HepG2 (cell line): ENCODE results near the gene UGGT1. TPM values are rescaled to one million over a fixed set of nuclear protein-coding genes. Genes with fewer than 3 reads are reported as not detected.
A peak's percentile ranks its signal among the peaks of the same experiment; 100 is the strongest.

ENCODE experiments used
- ARID3A ChIP-seq: IDR thresholded peaks from 2 replicates; pipeline ENCODE4 v1.6.1; 2012; ENCODE audit warnings: low read depth, low read length, improper control_type of control experiment
- ARNT2 ChIP-seq: sonication (generic); formaldehyde crosslinking; IDR thresholded peaks from 2 replicates; pipeline ENCODE4 v1.8.0; 2022; ENCODE audit warnings: mild to moderate bottlenecking, low read depth, missing genetic modification reagents, moderate library complexity
- CEBPG ChIP-seq: IDR thresholded peaks from 2 replicates; pipeline ENCODE4 v1.6.1; 2016
- EP300 ChIP-seq, 3 experiments: sonication (generic) in 1 of 3; formaldehyde crosslinking in 1 of 3; IDR thresholded peaks; 2 replicates each; pipeline versions ENCODE4 v1.5.1 to v1.6.1; 2011 to 2020; ENCODE audit warnings: low read depth in 2 of 3, low read length in 2 of 3, borderline replicate concordance in 1 of 3, improper control_type of control experiment in 1 of 3, mild to moderate bottlenecking in 1 of 3, missing genetic modification reagents in 1 of 3, moderate library complexity in 1 of 3
- FOXA3 ChIP-seq: IDR thresholded peaks from 2 replicates; pipeline ENCODE4 v1.6.1; 2016; ENCODE audit warnings: missing genetic modification reagents, missing compliant biosample characterization
- HDAC1 ChIP-seq: sonication (generic); formaldehyde crosslinking; IDR thresholded peaks from 2 replicates; pipeline ENCODE4 v1.5.1; 2020; ENCODE audit warnings: mild to moderate bottlenecking, missing genetic modification reagents
- HES4 ChIP-seq: sonication (generic); formaldehyde crosslinking; IDR thresholded peaks from 2 replicates; pipeline ENCODE4 v1.9.0; 2021; ENCODE audit warnings: mild to moderate bottlenecking, missing genetic modification reagents, borderline replicate concordance
- HNF4G ChIP-seq, 2 experiments: sonication (generic) in 1 of 2; formaldehyde crosslinking in 1 of 2; IDR thresholded peaks; 2 replicates each; pipeline versions ENCODE4 v1.4.0 to v1.6.1; 2011 to 2020; ENCODE audit warnings: borderline replicate concordance in 2 of 2, low read depth in 2 of 2, mild to moderate bottlenecking in 2 of 2, low read length in 1 of 2, missing genetic modification reagents in 1 of 2, moderate library complexity in 1 of 2
- LCORL ChIP-seq, 2 experiments: fragments of 450-650 bp in 1 of 2; sonication (generic) in 1 of 2; formaldehyde crosslinking in 1 of 2; IDR thresholded peaks; 2 replicates each; pipeline versions ENCODE4 v1.5.0 to v1.6.1; 2017 to 2020; ENCODE audit warnings: antibody characterized with exemption in 1 of 2, missing genetic modification reagents in 1 of 2
- PITX1 ChIP-seq: sonication (generic); formaldehyde crosslinking; IDR thresholded peaks from 2 replicates; pipeline ENCODE4 v1.5.1; 2020; ENCODE audit warnings: mild to moderate bottlenecking, missing genetic modification reagents
- RXRB ChIP-seq: IDR thresholded peaks from 2 replicates; pipeline ENCODE4 v1.6.1; 2016; ENCODE audit warnings: borderline replicate concordance, missing genetic modification reagents, missing compliant biosample characterization
- TCF12 ChIP-seq, 2 experiments: fragments of 450-650 bp in 1 of 2; sonication (generic) in 1 of 2; formaldehyde crosslinking in 1 of 2; IDR thresholded peaks; 2 replicates each; pipeline versions ENCODE4 v1.6.1 to v1.8.0; 2017 to 2022; ENCODE audit warnings: antibody characterized with exemption in 1 of 2, mild to moderate bottlenecking in 1 of 2, missing genetic modification reagents in 1 of 2, moderate library complexity in 1 of 2
- TEAD3 ChIP-seq: optimal IDR thresholded peaks from 2 replicates; pipeline ENCODE3; 2016; ENCODE audit warnings: borderline replicate concordance
- TEF ChIP-seq: sonication (generic); formaldehyde crosslinking; IDR thresholded peaks from 2 replicates; pipeline ENCODE4 v1.5.0; 2020; ENCODE audit warnings: missing genetic modification reagents
- UBTF ChIP-seq: sonication (generic); formaldehyde crosslinking; IDR thresholded peaks from 2 replicates; pipeline ENCODE4 v1.4.0; 2020; ENCODE audit warnings: mild to moderate bottlenecking, missing genetic modification reagents
- ZBTB33 ChIP-seq: sonication (generic); formaldehyde crosslinking; IDR thresholded peaks from 2 replicates; pipeline ENCODE4 v1.4.0; 2020; ENCODE audit warnings: missing genetic modification reagents
- ZNF569 ChIP-seq: sonication (generic); formaldehyde crosslinking; IDR thresholded peaks from 2 replicates; pipeline ENCODE4 v1.5.0; 2020; ENCODE audit warnings: mild to moderate bottlenecking, missing genetic modification reagents, moderate library complexity, borderline replicate concordance
- polyA plus RNA-seq, 8 experiments: library from polyadenylated mRNA; depleted of rRNA in 3 of 8; stranded (reverse) in 7 of 8; unstranded in 1 of 8; fragments of >200 nt; fragmentation: Illumina TruSeq in 4 of 8; extraction: Trizol in 4 of 8; gene quantifications; 2 replicates each; pipeline versions ENCODE4 v1.2.1 to v1.2.3, GENCODE V29; 2011 to 2016; ENCODE audit warnings: low read depth in 4 of 8, missing spikeins in 1 of 8, mixed read lengths in 1 of 8; ENCODE audit not compliant: insufficient read depth in 1 of 8
- total RNA-seq, 5 experiments: library from RNA; depleted of rRNA; stranded (reverse); fragments of >200 nt; fragmentation: Illumina TruSeq; extraction: Trizol; gene quantifications; 2 replicates each; pipeline ENCODE4 v1.2.3, GENCODE V29; 2016; ENCODE audit warnings: low read depth in 1 of 5
- TF ChIP-seq, protein P1 (sequence below): conservative IDR thresholded peaks from 2 replicates; pipeline ENCODE4 v1.6.1; 2018; ENCODE audit warnings: missing genetic modification reagents
- TF ChIP-seq, protein P2 (sequence below): sonication (generic); formaldehyde crosslinking; IDR thresholded peaks from 2 replicates; pipeline ENCODE4 v1.5.1; 2020; ENCODE audit warnings: missing genetic modification reagents, mild to moderate bottlenecking, borderline replicate concordance

UGGT1 gene
- total and polyA plus RNA-seq, 2 of the 13 experiments (the other 11 are each of a cell fraction or from before 2014, with no cell fraction given) = 35.8 to 83.2 TPM

GRCh38 chr2:128169497-128169896 is 78.5 kb downstream of the UGGT1 start (continued):
- TF ChIP-seq ZNF569 (CRISPR knock-in tag) = no peak
- peak; percentile 41; the same call in 1 of the 2 replicates for TF ChIP-seq HNF4G (IDR thresholded peaks at IDR 0.05; ENCODE audit: borderline replicate concordance, low read depth, low read length)
- TF ChIP-seq HNF4G (CRISPR knock-in tag; IDR thresholded peaks at IDR 0.05; ENCODE audit: borderline replicate concordance, low read depth) = no peak
- TF ChIP-seq HES4 (CRISPR knock-in tag) = no peak
- TF ChIP-seq, protein P1, sequence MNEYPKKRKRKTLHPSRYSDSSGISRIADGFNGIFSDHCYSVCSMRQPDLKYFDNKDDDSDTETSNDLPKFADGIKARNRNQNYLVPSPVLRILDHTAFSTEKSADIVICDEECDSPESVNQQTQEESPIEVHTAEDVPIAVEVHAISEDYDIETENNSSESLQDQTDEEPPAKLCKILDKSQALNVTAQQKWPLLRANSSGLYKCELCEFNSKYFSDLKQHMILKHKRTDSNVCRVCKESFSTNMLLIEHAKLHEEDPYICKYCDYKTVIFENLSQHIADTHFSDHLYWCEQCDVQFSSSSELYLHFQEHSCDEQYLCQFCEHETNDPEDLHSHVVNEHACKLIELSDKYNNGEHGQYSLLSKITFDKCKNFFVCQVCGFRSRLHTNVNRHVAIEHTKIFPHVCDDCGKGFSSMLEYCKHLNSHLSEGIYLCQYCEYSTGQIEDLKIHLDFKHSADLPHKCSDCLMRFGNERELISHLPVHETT (CRISPR knock-in tag) = no peak
- TF ChIP-seq ARNT2 (CRISPR knock-in tag) = peak; percentile 12; the same call in 1 of the 2 replicates
- no peak for TF ChIP-seq TEAD3 (CRISPR knock-in tag)
- TF ChIP-seq EP300 (IDR thresholded peaks at IDR 0.05; ENCODE audit: low read depth in 2 of 2, low read length in 2 of 2) = peak in 1 of 2 experiments; percentile 92; a peak in 2 of 4 replicates
- TF ChIP-seq EP300 (CRISPR knock-in tag; IDR thresholded peaks at IDR 0.05; ENCODE audit: borderline replicate concordance) = peak; percentile 63
- TF ChIP-seq ZBTB33 = no peak
- peak; percentile 6; the same call in 1 of the 2 replicates for TF ChIP-seq RXRB (CRISPR knock-in tag)
- TF ChIP-seq UBTF (CRISPR knock-in tag) = 0 out of 2 replicates have a peak, but pooled peaks have one; percentile 2
- peak; percentile 82 for TF ChIP-seq CEBPG (CRISPR knock-in tag)
- TF ChIP-seq, protein P2, sequence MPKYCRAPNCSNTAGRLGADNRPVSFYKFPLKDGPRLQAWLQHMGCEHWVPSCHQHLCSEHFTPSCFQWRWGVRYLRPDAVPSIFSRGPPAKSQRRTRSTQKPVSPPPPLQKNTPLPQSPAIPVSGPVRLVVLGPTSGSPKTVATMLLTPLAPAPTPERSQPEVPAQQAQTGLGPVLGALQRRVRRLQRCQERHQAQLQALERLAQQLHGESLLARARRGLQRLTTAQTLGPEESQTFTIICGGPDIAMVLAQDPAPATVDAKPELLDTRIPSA (CRISPR knock-in tag) = no peak
- TF ChIP-seq FOXA3 (CRISPR knock-in tag) = peak; percentile 53; the same call in 1 of the 2 replicates
- peak; percentile 41; the same call in 1 of the 2 replicates for TF ChIP-seq ARID3A
- TF ChIP-seq TCF12 (IDR thresholded peaks at IDR 0.05) = no peak
- TF ChIP-seq TCF12 (CRISPR knock-in tag; IDR thresholded peaks at IDR 0.05) = no peak
- TF ChIP-seq HDAC1 (CRISPR knock-in tag) = no peak
- TF ChIP-seq LCORL (IDR thresholded peaks at IDR 0.05) = 0 out of 2 replicates have a peak, but pooled peaks have one; percentile 31
- TF ChIP-seq LCORL (CRISPR knock-in tag; IDR thresholded peaks at IDR 0.05) = no peak
- TF ChIP-seq PITX1 (CRISPR knock-in tag) = no peak
- peak; percentile 95 for TF ChIP-seq TEF
